HepG2 (cell line): Measurements from ENCODE around the gene NDUFAF8. TPM values are rescaled to one million over a fixed set of nuclear protein-coding genes. Genes with fewer than 3 reads are reported as not detected.

ENCODE experiments used
- CBFB ChIP-seq: sonication (generic); formaldehyde crosslinking; IDR thresholded peaks from 2 replicates; pipeline ENCODE4 v1.4.0; 2020; ENCODE audit warnings: missing genetic modification reagents
- PTBP1 ChIP-seq: fragments of 200-400 bp; formaldehyde crosslinking; IDR thresholded peaks from 2 replicates; pipeline ENCODE4 v1.6.1; 2018; ENCODE audit warnings: low read length, low read depth; ENCODE audit not compliant: poor library complexity, severe bottlenecking
- SALL1 ChIP-seq: sonication (generic); formaldehyde crosslinking; IDR thresholded peaks from 2 replicates; pipeline ENCODE4 v1.8.0; 2022; ENCODE audit warnings: mild to moderate bottlenecking, missing genetic modification reagents
- STAG1 ChIP-seq: sonication (generic); formaldehyde crosslinking; IDR thresholded peaks from 2 replicates; pipeline ENCODE4 v1.4.0; 2020; ENCODE audit warnings: missing genetic modification reagents
- TCF7L2 ChIP-seq: IDR thresholded peaks from 2 replicates; pipeline ENCODE4 v1.6.1; 2011; ENCODE audit warnings: mild to moderate bottlenecking, low read depth, low read length, moderate library complexity
- TEAD3 ChIP-seq: optimal IDR thresholded peaks from 2 replicates; pipeline ENCODE3; 2016; ENCODE audit warnings: borderline replicate concordance
- UBTF ChIP-seq: sonication (generic); formaldehyde crosslinking; IDR thresholded peaks from 2 replicates; pipeline ENCODE4 v1.4.0; 2020; ENCODE audit warnings: mild to moderate bottlenecking, missing genetic modification reagents
- ZFP37 ChIP-seq: sonication (generic); formaldehyde crosslinking; IDR thresholded peaks from 2 replicates; pipeline ENCODE4 v1.4.0; 2020; ENCODE audit warnings: missing genetic modification reagents, borderline replicate concordance
- ZNF318 ChIP-seq: sonication (generic); formaldehyde crosslinking; IDR thresholded peaks from 2 replicates; pipeline ENCODE4 v1.4.0; 2020; ENCODE audit warnings: mild to moderate bottlenecking, missing genetic modification reagents
- ZNF431 ChIP-seq: sonication (generic); formaldehyde crosslinking; IDR thresholded peaks from 2 replicates; pipeline ENCODE4 v1.9.0; 2022; ENCODE audit warnings: missing genetic modification reagents, low read depth, mild to moderate bottlenecking, borderline replicate concordance
- ZNF546 ChIP-seq: sonication (generic); formaldehyde crosslinking; conservative IDR thresholded peaks from 2 replicates; pipeline ENCODE4 v1.8.1; 2023; ENCODE audit warnings: mild to moderate bottlenecking, missing genetic modification reagents
- polyA plus RNA-seq, 8 experiments: library from polyadenylated mRNA; depleted of rRNA in 3 of 8; stranded (reverse) in 7 of 8; unstranded in 1 of 8; fragments of >200 nt; fragmentation: Illumina TruSeq in 4 of 8; extraction: Trizol in 4 of 8; gene quantifications; 2 replicates each; pipeline versions ENCODE4 v1.2.1 to v1.2.3, GENCODE V29; 2011 to 2016; ENCODE audit warnings: low read depth in 4 of 8, missing spikeins in 1 of 8, mixed read lengths in 1 of 8; ENCODE audit not compliant: insufficient read depth in 1 of 8
- total RNA-seq, 5 experiments: library from RNA; depleted of rRNA; stranded (reverse); fragments of >200 nt; fragmentation: Illumina TruSeq; extraction: Trizol; gene quantifications; 2 replicates each; pipeline ENCODE4 v1.2.3, GENCODE V29; 2016; ENCODE audit warnings: low read depth in 1 of 5
- TF ChIP-seq, protein P1 (sequence below): IDR thresholded peaks from 2 replicates; pipeline ENCODE4 v1.6.1; 2012; ENCODE audit warnings: low read depth, low read length, improper control_type of control experiment
- TF ChIP-seq, protein P2 (sequence below): sonication (generic); formaldehyde crosslinking; IDR thresholded peaks from 2 replicates; pipeline ENCODE4 v1.5.0; 2020; ENCODE audit warnings: mild to moderate bottlenecking, missing genetic modification reagents

Gene NDUFAF8
- total and polyA plus RNA-seq, 2 of the 13 experiments (the other 11 are each of a cell fraction or from before 2014, with no cell fraction given): 75.6 to 233 TPM

DNA sequence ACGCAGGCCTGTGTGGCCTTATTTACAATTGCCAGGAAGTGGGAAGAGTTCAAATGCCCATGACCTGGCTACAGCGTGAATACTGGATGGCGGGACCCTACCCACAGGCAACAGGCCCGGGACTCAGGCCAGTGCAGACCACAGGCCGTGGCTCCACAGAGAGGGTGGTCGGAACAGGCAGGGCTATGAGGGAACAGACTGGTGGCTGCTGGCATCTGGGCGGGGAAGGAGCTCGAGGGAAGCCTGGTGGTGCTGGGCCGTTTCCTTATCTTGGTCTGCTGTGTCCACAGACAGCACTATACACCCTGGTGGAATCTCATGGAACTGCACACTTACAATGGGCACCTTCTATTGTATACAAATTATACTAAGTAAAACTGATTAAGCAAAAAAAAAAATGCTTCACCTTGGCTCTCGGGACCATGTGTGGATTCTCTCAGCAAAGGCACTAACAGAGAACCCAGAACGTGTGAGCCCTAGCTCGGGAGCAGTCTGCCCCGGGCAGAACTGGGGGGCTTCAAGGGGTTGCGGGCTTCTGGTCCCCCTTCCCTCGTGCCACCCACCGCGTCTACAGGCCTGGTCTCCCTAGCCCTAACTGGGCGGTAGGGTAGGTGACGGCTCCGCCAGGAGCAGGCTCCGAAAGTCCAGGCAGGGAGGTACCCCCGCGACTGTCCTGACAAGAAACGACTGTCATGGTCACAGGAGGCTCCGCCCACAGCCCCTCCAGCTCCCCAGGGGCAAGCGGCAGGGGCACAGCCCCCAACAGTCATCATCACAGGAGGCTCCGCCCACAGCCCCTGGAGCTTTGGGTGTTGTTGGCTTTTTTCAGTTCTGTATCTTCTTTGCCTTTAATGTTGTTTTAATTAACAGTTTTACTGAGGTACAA, 38.2 kb upstream of the NDUFAF8 start (continued):
- TF ChIP-seq, protein P1, sequence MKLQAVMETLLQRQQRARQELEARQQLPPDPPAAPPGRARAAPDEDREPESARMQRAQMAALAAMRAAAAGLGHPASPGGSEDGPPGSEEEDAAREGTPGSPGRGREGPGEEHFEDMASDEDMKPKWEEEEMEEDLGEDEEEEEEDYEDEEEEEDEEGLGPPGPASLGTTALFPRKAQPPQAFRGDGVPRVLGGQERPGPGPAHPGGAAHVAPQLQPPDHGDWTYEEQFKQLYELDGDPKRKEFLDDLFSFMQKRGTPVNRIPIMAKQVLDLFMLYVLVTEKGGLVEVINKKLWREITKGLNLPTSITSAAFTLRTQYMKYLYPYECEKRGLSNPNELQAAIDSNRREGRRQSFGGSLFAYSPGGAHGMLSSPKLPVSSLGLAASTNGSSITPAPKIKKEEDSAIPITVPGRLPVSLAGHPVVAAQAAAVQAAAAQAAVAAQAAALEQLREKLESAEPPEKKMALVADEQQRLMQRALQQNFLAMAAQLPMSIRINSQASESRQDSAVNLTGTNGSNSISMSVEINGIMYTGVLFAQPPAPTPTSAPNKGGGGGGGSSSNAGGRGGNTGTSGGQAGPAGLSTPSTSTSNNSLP: 0 out of 2 replicates have a peak, but pooled peaks have one; percentile 10
- TF ChIP-seq ZNF318 (no peak), STAG1 (peak; percentile 58), TCF7L2 (no peak), ZFP37 (CRISPR knock-in tag) (no peak), TEAD3 (no peak), PTBP1 (no peak), SALL1 (CRISPR knock-in tag) (peak; percentile 11; the same call in 1 of the 2 replicates), UBTF (CRISPR knock-in tag) (no peak), CBFB (0 out of 2 replicates have a peak, but pooled peaks have one; percentile 14), ZNF431 (CRISPR knock-in tag) (no peak), ZNF546 (CRISPR knock-in tag) (no peak)
- TF ChIP-seq, protein P2, sequence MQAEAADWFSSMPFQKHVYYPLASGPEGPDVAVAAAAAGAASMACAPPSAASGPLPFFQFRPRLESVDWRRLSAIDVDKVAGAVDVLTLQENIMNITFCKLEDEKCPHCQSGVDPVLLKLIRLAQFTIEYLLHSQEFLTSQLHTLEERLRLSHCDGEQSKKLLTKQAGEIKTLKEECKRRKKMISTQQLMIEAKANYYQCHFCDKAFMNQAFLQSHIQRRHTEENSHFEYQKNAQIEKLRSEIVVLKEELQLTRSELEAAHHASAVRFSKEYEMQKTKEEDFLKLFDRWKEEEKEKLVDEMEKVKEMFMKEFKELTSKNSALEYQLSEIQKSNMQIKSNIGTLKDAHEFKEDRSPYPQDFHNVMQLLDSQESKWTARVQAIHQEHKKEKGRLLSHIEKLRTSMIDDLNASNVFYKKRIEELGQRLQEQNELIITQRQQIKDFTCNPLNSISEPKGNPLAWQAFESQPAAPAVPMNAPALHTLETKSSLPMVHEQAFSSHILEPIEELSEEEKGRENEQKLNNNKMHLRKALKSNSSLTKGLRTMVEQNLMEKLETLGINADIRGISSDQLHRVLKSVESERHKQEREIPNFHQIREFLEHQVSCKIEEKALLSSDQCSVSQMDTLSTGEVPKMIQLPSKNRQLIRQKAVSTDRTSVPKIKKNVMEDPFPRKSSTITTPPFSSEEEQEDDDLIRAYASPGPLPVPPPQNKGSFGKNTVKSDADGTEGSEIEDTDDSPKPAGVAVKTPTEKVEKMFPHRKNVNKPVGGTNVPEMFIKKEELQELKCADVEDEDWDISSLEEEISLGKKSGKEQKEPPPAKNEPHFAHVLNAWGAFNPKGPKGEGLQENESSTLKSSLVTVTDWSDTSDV: no peak
